WTC11 (cell line): ENCODE measurements around the gene EBP.

ENCODE experiments used
- ATF1 ChIP-seq: sonication (generic); formaldehyde crosslinking; IDR thresholded peaks from 2 replicates; pipeline ENCODE4 v1.8.1; 2023; ENCODE audit warnings: mild to moderate bottlenecking, moderate library complexity, missing genetic modification reagents
- ATF2 ChIP-seq: sonication (generic); formaldehyde crosslinking; IDR thresholded peaks from 2 replicates; pipeline ENCODE4 v1.8.1; 2022; ENCODE audit warnings: low read depth, missing genetic modification reagents, borderline replicate concordance
- CTCF ChIP-seq: fragments of 200-600 bp; IDR thresholded peaks from 2 replicates; pipeline ENCODE4 v1.8.0; 2022; ENCODE audit warnings: antibody characterized with exemption
- IRF2 ChIP-seq: sonication (generic); formaldehyde crosslinking; IDR thresholded peaks from 2 replicates; pipeline ENCODE4 v1.8.0; 2022; ENCODE audit warnings: low read depth, missing genetic modification reagents, borderline replicate concordance
- MYBL2 ChIP-seq: sonication (generic); formaldehyde crosslinking; IDR thresholded peaks from 2 replicates; pipeline ENCODE4 v1.8.1; 2023; ENCODE audit warnings: mild to moderate bottlenecking, moderate library complexity, missing genetic modification reagents
- NFE2L1 ChIP-seq: sonication (generic); formaldehyde crosslinking; IDR thresholded peaks from 2 replicates; pipeline ENCODE4 v1.8.1; 2023; ENCODE audit warnings: missing genetic modification reagents
- RELA ChIP-seq: sonication (generic); formaldehyde crosslinking; IDR thresholded peaks from 2 replicates; pipeline ENCODE4 v1.8.1; 2022; ENCODE audit warnings: missing genetic modification reagents, mild to moderate bottlenecking, borderline replicate concordance
- TEAD4 ChIP-seq: sonication (generic); formaldehyde crosslinking; IDR thresholded peaks from 2 replicates; pipeline ENCODE4 v1.8.0; 2022; ENCODE audit warnings: mild to moderate bottlenecking, missing genetic modification reagents
- ZBTB43 ChIP-seq: sonication (generic); formaldehyde crosslinking; IDR thresholded peaks from 2 replicates; pipeline ENCODE4 v1.8.1; 2023; ENCODE audit warnings: mild to moderate bottlenecking, missing genetic modification reagents
- TF ChIP-seq, protein P1 (sequence below): sonication (generic); formaldehyde crosslinking; IDR thresholded peaks from 2 replicates; pipeline ENCODE4 v1.8.1; 2023; ENCODE audit warnings: mild to moderate bottlenecking, missing genetic modification reagents, moderate library complexity

- no peak for TF ChIP-seq ATF2 (CRISPR knock-in tag)
- no peak for TF ChIP-seq CTCF
- TF ChIP-seq, protein P1, sequence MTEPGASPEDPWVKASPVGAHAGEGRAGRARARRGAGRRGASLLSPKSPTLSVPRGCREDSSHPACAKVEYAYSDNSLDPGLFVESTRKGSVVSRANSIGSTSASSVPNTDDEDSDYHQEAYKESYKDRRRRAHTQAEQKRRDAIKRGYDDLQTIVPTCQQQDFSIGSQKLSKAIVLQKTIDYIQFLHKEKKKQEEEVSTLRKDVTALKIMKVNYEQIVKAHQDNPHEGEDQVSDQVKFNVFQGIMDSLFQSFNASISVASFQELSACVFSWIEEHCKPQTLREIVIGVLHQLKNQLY (CRISPR knock-in tag): no peak
- TF ChIP-seq NFE2L1 (CRISPR knock-in tag): no peak
- no peak for TF ChIP-seq ATF1 (CRISPR knock-in tag)
- TF ChIP-seq TEAD4 (CRISPR knock-in tag): no peak
- TF ChIP-seq ZBTB43: no peak
- TF ChIP-seq RELA: no peak
- TF ChIP-seq MYBL2: no peak
- TF ChIP-seq IRF2: no peak
Measured at GRCh38 chrX:48541140-48541814, 19.7 kb downstream of the EBP start.
